Mucosa of rectum (tissue), 2 donors: ENCODE measurements around the gene EIF3J.

Experiments used
- H3K27ac ChIP-seq, 2 donors: one replicate each; pipeline ENCODE4 v1.7.0; 2013; ENCODE audit warnings: inconsistent platforms in 2 of 2, low read depth in 2 of 2, low read length in 2 of 2
- H3K27me3 ChIP-seq, 2 donors: one replicate each; pipeline ENCODE4 v1.7.0; 2013; ENCODE audit warnings: low read length in 2 of 2; ENCODE audit not compliant: control insufficient read depth in 2 of 2, insufficient read depth in 2 of 2
- H3K36me3 ChIP-seq, 2 donors: one replicate each; pipeline ENCODE4 v1.7.0; 2013; ENCODE audit warnings: low read length in 2 of 2; ENCODE audit not compliant: control insufficient read depth in 2 of 2, insufficient read depth in 2 of 2
- H3K4me1 ChIP-seq, 2 donors: one replicate each; pipeline ENCODE4 v1.7.0; 2013; ENCODE audit warnings: low read length in 2 of 2, mild to moderate bottlenecking in 1 of 2; ENCODE audit not compliant: control insufficient read depth in 2 of 2, insufficient read depth in 2 of 2
- H3K4me3 ChIP-seq, 2 donors: one replicate each; pipeline ENCODE4 v1.7.0; 2013; ENCODE audit warnings: low read length in 2 of 2
- H3K9ac ChIP-seq, 2 donors: one replicate each; pipeline ENCODE4 v1.7.0; 2013; ENCODE audit warnings: low read length in 2 of 2, low read depth in 1 of 2, mild to moderate bottlenecking in 1 of 2
- H3K9me3 ChIP-seq, 2 donors: one replicate each; pipeline ENCODE4 v1.7.0; 2013; ENCODE audit warnings: low read length in 2 of 2; ENCODE audit not compliant: control insufficient read depth in 2 of 2
- donor health status: healthy.
- donor health status: Normal muscosa, but diverticular disease.

The EIF3J gene

DNA sequence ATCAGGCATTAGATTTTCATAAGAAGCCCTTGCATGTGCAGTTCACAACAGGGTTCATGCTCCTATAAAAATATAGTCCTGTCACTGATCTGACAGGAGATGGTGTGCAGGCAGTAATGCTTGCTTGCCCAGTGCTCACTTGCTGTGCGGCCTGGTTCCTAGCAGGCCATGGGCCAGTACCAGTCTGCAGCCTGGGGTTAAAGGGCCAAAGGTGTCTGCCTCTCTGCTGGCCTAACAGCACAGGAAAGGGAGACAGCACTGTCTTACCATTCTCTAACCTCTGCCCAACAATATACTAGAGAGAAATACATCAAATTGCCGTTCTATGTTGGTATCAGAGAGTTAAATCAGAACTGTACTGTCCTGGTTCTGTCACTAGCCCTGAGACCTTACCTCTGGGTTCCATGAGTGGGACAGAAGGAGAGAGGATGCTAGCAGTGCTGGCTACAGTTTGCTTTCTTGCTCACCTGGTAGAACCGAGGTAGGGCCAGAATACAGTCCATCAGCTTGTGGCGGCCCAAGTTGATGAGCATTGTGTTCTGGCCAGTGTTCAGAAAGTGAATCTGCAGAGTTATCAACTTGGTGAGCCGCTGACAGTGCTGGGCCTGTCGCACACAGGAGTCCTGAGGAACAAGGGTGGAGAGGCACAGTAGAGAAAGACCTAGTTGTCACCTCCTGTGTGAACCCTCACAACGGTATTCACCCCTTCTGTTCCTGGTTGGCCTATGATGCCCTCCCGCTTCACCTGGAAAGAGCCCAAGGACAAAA, 28.6 kb downstream of the EIF3J start:
- no peak overlapping the region for H3K27ac ChIP-seq
- H3K36me3 ChIP-seq = peaks cover 71 to 80% of the 10 kb centered on the region in 2 donors

DNA sequence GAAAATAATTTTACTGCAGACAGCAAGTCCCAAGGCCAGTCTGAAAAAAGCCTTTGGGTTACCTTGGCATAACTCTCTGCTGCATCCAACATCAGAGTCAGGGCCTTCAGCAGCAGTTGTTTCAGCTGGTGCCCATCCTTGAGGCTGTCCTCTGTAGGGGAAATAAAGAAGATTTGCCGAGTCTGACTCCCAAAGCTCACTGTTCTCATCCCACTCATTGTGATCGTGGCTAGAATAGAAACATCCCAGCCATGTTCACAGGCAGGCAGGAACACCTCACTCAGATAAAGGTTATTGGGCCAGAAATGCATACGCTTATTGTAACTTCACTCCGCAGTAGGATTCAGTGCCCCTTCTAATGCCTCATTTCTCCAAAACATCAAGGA, 29.2 kb downstream of the EIF3J start:
- Histone ChIP-seq H3K4me3 (no peak overlapping the region), H3K27ac (no peak overlapping the region), H3K9me3 (peaks cover 0 to 4% of the 10 kb centered on the region in 2 donors), H3K9ac (no peak overlapping the region), H3K4me1 (no peaks in the 10 kb centered on the region), H3K36me3 (peaks cover 71 to 74% of the 10 kb centered on the region in 2 donors), H3K27me3 (no peaks in the 10 kb centered on the region)

More for the DNA sequence above, 28.6 kb downstream of the EIF3J start:
- Histone ChIP-seq H3K9me3 (peaks cover 0 to 4% of the 10 kb centered on the region in 2 donors), H3K4me3 (no peak overlapping the region), H3K4me1 (no peaks in the 10 kb centered on the region), H3K27me3 (no peaks in the 10 kb centered on the region), H3K9ac (no peak overlapping the region)

DNA sequence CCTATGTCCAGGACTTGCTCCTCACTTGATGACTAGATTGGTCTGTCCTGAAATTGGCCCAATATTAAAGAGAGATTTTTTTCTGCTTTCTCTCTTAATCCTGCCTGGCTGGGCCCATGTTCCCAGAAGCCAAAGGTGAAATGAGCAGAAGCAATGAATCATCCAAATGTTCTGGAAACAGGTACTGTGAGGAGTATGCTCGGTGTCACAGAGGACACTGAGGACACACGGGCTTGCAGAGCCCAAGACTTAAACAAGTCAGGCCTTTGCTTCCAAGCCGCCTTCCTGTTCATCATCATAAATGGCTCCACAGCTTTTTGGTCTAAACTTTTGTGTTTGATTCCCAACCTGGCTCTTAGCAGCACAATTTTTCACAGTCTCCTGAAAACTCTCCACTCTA, 31.4 kb downstream of the EIF3J start:
- H3K9ac ChIP-seq = no peak overlapping the region
- H3K4me3 ChIP-seq = no peak overlapping the region
- no peak overlapping the region for H3K27ac ChIP-seq
- H3K27me3 ChIP-seq = no peaks in the 10 kb centered on the region
- peaks cover 65 to 67% of the 10 kb centered on the region in 2 donors for H3K36me3 ChIP-seq
- peaks cover 0 to 4% of the 10 kb centered on the region in 2 donors for H3K9me3 ChIP-seq
- H3K4me1 ChIP-seq = no peaks in the 10 kb centered on the region

DNA sequence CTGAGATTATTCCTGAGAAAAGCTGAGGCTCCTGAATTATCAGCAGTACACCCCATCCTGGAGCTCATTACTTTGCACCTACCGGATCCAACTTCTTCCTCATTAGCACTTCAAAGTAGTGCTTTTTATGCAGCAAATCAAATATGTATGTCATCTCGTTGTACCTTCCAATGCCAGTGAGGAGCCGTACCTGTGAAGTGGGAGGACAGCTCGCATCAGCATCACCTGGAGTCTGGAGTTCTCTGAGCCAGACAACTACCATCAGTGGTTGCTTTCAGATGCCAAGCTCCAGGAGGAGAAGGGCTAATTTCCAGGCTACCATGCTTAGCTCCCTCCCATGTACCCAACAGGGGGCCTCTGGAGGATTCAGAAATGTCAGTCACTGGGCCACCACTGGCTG, 32.4 kb downstream of the EIF3J start:
- Histone ChIP-seq H3K4me1 (no peaks in the 10 kb centered on the region), H3K27ac (no peak overlapping the region), H3K27me3 (no peaks in the 10 kb centered on the region), H3K4me3 (no peak overlapping the region), H3K9ac (no peak overlapping the region), H3K9me3 (peaks cover 0 to 4% of the 10 kb centered on the region in 2 donors), H3K36me3 (peaks cover 57 to 67% of the 10 kb centered on the region in 2 donors)

DNA sequence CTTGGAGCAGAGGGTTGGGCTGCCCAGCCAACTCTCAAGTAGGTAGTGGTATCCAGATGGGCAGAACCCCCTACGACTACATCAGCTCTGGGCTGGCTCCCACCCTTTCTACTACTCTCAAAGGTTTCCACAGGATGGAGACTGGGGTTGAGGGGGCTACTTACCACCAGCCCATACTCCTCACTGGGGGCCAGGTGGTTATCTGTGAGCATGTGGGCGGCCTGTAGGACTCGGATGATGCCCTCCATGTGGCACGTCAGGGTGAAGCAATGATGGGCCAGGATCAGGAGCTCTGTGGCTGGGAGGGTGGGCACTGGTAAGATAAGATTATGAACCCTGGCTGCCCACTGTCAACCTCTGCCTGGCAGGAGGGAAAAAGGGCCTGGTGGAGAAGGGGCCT, 33.4 kb downstream of the EIF3J start:
- Histone ChIP-seq H3K27me3 (no peaks in the 10 kb centered on the region), H3K27ac (no peak overlapping the region), H3K4me1 (no peaks in the 10 kb centered on the region), H3K4me3 (no peak overlapping the region), H3K9ac (no peak overlapping the region), H3K36me3 (peaks cover 57 to 62% of the 10 kb centered on the region in 2 donors), H3K9me3 (peaks cover 0 to 3% of the 10 kb centered on the region in 2 donors)

- Histone ChIP-seq H3K27ac (no peak overlapping the region), H3K9ac (no peak overlapping the region), H3K4me3 (no peak overlapping the region), H3K4me1 (no peaks in the 10 kb centered on the region), H3K9me3 (no peaks in the 10 kb centered on the region), H3K36me3 (peaks cover 33 to 38% of the 10 kb centered on the region in 2 donors), H3K27me3 (no peaks in the 10 kb centered on the region)
These were observed 36.4 kb downstream of the EIF3J start for GRCh38 chr15:44573386-44573785.

DNA sequence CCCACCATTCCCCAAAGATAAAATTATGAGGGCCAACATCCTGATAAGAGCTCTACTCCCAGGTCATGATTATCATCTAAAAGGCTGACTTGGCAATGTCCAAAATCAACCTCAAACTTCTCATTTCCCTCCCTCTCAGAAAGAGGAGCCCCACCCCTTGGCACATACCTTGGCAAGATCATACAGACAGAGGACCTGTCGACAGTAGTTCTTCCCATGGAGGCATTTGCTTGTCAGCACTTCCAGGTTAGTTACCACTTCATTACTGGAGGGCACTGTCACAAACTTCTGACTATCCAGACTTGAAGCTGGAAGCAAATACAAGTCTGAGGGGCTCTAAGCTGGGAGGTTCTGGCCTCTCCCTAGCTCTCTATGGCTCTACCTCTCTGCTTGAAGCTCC, 37.8 kb downstream of the EIF3J start:
- Histone ChIP-seq H3K36me3 (peaks cover 28 to 32% of the 10 kb centered on the region in 2 donors), H3K27ac (no peak overlapping the region), H3K4me1 (no peaks in the 10 kb centered on the region), H3K27me3 (no peaks in the 10 kb centered on the region), H3K9me3 (no peaks in the 10 kb centered on the region), H3K4me3 (no peak overlapping the region), H3K9ac (no peak overlapping the region)

DNA sequence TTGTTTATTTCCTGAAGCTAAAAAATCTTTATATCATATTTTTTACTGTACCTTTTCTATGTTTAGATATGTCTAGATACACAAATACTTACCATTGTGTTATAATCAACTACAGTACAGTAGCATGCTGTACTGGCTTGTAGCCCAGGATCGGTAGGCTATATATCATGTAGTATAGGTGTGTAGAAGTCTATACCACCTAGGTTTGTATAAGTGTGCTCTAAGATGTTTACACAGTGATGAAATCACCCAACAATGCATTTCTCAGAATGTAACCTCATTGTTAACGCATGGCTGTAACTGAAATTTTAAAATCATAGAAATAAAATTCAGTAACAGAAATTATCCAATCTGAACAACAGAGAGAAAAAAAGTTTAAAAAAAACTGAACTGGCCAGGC, 43.2 kb downstream of the EIF3J start:
- Histone ChIP-seq H3K4me1 (no peaks in the 10 kb centered on the region), H3K27ac (no peak overlapping the region), H3K27me3 (no peaks in the 10 kb centered on the region), H3K36me3 (peaks cover 29 to 31% of the 10 kb centered on the region in 2 donors), H3K4me3 (no peak overlapping the region), H3K9ac (no peak overlapping the region), H3K9me3 (no peaks in the 10 kb centered on the region)

- Histone ChIP-seq H3K4me3 (no peak overlapping the region), H3K27ac (no peak overlapping the region), H3K36me3 (peaks cover 52 to 57% of the 10 kb centered on the region in 2 donors)
These were observed 47.3 kb downstream of the EIF3J start for GRCh38 chr15:44584162-44584749.

GRCh38 chr15:44585633-44586032, 48.7 kb downstream of the EIF3J start:
- no peak overlapping the region for H3K4me3 ChIP-seq
- no peak overlapping the region for H3K9ac ChIP-seq
- no peaks in the 10 kb centered on the region for H3K4me1 ChIP-seq
- H3K9me3 ChIP-seq = no peaks in the 10 kb centered on the region
- H3K27ac ChIP-seq = no peak overlapping the region
- no peaks in the 10 kb centered on the region for H3K27me3 ChIP-seq
- H3K36me3 ChIP-seq = peaks cover 62% of the 10 kb centered on the region in 2 donors

More at GRCh38 chr15:44584162-44584749, 47.3 kb downstream of the EIF3J start:
- Histone ChIP-seq H3K9ac (no peak overlapping the region), H3K9me3 (no peaks in the 10 kb centered on the region), H3K4me1 (no peaks in the 10 kb centered on the region), H3K27me3 (no peaks in the 10 kb centered on the region)
